IPS DF 19.7 (cell line): ENCODE data around the gene IL1RAPL2.
A peak's percentile ranks its signal among the peaks of the same experiment; 100 is the strongest.
"Not testable (repeated sequence)": the region's sequence is repeated elsewhere in the genome, so short reads cannot be mapped to it uniquely, and the experiment has no call there.

ENCODE experiments used
- DNase-seq: peaks from one replicate; pipeline ENCODE4 v3.0.0-alpha.2; 2013; ENCODE audit warnings: low read depth, low spot score

The IL1RAPL2 gene

DNA sequence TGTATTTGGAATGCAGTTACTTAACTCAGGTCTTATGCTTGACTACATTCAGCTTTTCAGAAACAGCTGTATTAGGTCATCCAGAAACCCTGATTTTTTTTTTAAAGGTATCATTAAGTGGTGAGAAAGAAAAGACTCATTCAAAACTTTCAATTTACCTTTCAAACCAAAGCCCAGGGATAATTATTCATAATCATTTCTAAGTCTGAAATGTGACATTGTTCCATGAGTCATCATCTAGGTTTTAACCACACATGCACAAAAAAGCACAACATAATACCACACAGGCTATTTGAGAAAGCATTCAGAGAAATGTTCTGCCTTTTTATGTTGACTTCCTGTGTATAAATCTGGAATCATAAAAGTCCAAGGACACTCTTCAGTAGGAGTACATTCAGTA, 288.2 kb downstream of the IL1RAPL2 start:
- DNase-seq: no peak

DNA sequence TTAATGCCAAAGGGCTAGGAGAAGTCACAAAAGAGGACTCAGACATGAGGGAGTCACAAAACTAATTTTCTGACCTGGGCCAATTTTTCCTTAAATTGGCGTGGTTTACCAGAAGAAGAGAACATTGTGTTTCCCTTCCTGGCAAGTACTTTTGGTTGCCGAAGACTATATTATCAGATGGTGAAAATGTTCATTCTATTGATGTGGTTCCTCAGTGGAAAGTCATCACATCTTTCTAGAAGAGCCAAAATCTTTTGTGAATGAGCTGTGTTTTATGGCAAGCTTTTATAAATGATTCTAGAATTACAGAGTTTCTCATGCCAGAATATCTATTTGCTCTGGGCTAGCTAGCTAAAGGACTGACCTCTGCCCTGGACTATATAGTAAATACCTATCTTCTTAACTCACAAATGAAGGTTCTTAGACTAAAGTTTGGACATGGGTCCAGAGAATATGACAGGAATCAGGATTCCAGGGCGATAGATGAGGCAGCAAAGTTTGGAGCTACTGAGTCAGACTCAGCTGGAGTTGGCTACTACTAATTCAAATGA, 288.9 kb downstream of the IL1RAPL2 start:
- no peak for DNase-seq

DNA sequence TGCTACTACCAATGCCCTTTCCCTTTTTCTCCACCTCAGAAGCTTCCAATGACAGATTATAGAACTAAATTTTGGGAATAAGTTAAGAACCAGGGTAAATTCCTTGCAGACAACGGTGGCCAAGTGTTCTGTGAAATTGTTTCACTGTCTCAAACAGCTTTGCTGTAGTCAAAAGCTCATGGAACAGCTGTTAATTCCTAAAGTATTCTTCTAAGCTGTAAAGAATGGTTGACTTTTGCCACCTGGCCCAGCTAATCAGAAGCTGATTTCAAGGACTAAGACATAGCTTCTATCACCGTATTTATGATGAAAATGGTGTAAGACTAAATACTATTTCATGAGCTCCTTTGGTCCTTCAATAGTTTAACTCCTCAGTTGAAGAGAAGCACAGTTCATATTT, 297.5 kb downstream of the IL1RAPL2 start:
- no peak for DNase-seq

DNA sequence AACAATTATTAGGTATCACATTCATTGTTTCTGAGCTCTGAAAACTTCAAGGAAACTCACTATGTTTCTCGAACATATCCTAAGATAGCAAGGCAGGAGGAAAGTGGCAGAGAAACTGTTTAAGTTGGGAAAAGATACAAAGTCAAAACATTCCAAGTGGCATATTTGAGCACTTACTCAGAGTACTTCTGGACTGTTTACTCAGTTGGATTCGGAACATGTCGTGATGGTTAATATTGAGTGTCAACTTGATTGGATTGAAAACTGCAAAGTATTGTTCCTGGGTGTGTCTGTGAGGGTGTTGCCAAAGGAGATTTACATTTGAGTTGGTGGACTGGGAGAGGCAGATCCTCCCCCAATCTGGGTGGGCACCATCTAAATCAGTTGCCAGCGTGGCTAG, 298.3 kb downstream of the IL1RAPL2 start:
- no peak for DNase-seq

DNA sequence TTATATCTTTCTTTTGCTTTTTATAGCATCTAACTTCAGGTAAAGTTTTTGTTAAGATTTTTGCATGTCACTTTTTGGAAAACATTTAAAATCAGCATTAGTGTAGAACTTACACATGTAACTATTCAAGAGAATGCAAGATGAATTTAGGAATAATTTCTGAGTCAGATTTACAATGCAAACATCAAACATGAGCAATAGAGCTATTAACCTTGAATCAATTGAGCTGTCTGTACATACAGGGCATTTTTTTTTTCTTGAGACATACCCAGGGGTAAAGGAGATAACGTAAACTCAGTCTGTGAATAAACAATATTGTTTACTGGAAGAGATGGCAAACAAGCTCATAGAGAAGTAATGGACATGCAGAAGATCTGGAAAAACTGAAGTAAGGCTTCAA, 311.5 kb downstream of the IL1RAPL2 start:
- no peak for DNase-seq

DNA sequence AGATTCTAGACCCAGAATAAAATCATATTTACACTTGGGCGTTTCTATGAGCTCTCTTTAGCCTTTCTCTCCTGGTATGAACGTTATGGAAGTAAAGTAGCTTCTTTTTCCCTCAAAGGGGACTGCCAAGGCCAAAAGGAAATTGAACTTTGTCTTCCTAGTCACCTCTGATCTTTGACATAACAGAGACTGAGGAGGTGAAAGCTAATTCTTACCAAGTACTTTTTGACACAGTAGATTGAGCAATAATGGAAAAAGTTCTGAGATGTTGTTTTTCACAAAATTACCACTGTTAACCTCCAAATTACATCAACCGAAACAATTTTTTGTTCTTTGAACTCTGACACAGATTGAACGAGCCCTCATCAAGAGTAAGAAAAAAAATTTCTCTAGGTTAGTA, 336.1 kb downstream of the IL1RAPL2 start:
- no peak for DNase-seq

DNA sequence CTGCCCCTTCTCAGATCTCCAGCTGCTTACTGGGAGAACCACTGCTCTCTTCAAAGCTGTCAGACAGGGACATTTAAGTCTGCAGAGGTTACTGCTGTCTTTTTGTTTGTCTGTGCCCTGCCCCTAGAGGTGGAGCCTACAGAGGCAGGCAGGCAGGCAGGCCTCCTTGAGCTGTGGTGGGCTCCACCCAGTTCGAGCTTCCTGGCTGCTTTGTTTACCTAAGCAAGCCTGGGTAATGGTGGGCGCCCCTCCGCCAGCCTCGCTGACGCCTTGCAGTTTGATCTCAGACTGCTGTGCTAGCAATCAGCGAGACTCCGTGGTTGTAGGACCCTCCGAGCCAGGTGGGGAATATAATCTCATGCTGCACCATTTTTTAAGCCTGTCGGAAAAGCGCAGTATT, 343.7 kb downstream of the IL1RAPL2 start:
- not testable (repeated sequence) for DNase-seq

DNA sequence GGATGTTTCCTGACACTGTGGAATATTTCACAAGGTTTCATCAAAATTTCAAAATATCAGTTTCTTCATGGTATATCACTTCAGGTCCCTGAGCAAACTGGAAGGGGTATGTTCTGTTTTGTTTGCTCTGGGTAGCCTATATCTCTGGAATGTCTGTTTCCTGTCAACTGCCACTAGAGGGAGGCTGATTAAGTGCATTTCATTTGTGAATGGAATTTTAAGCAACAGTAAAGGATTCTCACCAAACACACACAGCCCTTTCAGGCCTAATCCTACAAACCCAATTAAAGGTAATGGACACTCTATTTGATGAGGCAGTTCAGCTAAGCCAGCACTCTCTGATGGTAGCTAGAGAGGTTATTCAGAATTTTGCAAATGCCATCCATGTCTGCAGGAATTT, 347.3 kb downstream of the IL1RAPL2 start:
- no peak for DNase-seq

DNA sequence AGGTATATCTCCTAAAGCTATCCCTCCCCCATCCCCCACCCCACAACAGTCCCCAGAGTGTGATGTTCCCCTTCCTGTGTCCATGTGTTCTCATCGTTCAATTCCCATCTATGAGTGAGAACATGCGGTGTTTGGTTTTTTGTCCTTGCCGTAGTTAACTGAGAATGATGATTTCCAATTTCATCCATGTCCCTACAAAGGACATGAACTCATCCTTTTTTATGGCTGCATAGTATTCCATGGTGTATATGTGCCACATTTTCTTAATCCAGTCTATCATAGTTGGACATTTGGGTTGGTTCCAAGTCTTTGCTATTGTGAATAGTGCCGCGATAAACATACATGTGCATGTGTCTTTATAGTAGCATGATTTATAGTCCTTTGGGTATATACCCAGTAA, 348.7 kb downstream of the IL1RAPL2 start:
- not testable (repeated sequence) for DNase-seq

DNA sequence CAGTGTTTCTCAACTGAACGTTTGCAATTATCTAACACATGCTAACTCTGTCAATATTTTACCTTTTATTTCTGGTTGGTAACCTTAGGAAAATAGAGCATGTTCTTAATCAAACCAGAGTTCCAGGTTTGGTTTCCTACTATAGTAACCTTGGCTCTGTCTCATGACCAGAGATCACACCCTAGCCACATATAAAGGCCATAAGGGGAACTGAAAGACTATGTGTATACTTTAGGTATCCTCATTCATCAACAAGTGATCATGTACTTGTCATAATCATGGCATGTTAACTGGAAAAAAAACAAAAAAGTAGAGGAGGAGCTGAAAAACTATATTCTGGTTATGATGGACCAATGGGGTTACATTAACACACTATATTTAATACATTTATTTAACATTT, 352.1 kb downstream of the IL1RAPL2 start:
- DNase-seq: no peak

DNA sequence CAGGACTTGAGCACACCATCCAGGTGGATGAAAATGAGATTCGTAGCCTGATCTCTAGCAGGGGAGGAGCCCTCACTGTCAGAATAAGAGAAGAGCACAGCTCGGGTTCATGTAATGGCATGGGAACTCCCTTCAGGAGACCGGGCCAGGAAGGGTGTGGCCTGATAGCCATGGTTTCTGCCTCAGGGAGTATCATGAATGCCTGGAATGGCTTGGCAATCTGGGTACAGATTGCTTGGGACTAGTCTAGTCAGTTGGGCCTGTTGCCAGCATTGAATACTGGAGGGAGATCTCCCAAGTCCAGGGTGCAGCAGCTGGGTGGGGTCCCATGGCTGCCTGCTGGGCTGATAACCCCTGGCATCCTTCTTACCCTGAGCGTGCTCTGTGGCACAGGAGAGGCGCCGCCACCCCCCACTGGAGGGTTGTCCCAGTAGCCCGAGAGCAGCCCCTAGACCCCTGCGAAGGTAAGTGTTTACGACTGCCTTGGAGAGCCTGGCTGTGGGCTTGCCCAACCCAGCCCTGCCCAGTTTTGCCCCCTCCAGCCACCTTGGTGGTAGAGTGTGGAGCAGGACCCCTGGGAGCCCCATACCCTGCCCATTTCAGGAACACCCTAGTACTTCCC, 355.7 kb downstream of the IL1RAPL2 start:
- DNase-seq: no peak

DNA sequence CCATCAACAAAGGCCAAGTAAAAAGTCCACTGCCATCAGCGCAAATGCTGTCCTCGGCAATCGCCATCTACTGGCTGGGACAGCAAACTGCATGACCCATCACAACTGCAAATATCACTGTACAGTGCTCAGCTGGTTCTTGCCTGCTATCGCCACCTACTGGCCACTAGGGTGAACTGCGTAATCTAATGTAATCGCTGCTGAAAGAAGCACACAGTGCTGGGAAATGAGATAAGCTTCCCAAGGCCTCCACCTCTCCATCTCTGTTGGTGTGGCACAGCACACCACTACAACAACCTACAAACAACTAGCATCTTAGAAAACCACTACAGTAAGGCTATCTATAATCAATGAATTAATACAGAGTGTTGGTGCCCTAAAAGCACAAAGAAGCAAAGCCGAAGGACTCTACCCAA, 356.2 kb downstream of the IL1RAPL2 start:
- DNase-seq: peak; percentile 25

DNA sequence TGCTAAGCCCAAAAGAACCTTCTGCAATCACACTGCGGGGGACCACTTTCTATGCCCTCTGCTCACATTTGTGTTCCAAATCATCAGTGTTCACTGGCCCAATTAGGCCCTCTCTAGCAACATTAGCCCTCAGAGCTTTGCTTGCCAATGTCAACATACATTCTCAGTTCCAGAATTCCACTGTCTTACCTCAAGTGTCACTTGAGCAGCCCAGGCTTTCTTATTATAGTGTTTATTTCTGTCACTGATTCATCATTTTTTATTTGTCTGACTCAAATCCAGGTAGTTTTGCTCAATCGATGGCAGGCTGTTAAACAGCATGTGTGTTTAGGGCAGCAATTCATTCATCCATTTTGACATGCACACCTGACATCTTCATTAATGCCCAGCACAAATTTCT, 363.3 kb downstream of the IL1RAPL2 start:
- no peak for DNase-seq

DNA sequence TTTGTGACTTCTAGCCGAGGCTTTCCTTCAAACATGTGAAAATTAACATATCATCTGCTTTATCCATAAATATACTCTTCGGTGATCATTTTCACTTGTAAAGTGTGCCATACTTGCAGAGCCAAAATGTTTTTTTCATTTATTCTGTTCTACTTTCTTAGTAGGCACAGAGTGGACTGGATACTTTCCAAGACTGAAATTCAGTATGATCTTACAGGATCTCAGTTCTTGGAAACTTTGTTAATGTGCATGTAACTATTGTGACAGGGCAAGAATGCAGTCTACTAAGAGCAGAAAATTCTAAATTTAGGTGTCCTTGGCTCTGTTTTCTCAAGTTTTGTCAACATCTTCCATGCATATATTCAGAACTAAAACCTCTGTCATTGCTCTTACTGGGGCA, 369.6 kb downstream of the IL1RAPL2 start:
- DNase-seq: no peak

DNA sequence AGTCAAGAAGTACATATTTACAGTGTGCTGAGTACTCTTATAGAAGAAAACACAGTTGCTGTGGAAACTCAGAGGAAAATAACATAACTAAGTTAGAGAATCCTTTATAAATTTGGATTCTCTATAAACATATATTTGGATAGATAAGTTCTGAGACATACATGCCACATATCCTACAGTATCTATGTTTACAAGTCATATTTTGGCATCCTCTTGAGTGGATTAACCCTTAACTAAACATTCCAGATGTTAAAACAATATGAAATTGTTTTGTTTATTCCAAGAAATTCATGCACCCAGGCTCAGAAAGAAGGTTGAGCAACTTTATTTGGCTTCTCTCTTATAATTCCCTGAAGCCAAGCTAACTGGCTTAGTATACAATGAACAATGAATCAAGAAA, 387.3 kb downstream of the IL1RAPL2 start:
- no peak for DNase-seq

DNA sequence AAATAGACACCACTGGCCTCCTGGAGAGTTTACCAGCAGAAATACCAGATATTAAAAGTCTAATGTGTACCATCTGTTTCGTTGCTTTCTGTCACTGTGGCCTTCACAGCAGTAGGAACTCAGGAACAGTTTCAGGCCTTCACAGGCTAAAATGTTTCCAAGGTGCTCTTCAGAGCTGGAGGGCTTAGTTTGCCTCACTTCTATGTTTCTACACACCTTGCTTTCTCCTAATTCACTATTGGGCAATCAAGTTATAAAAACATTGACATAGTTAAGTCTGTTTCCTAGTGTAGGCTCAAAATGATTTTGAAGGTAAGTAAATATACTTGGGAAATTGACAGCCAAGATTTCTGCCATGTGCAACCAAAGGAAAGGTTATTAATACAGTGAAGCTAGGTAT, 395.9 kb downstream of the IL1RAPL2 start:
- no peak for DNase-seq

DNA sequence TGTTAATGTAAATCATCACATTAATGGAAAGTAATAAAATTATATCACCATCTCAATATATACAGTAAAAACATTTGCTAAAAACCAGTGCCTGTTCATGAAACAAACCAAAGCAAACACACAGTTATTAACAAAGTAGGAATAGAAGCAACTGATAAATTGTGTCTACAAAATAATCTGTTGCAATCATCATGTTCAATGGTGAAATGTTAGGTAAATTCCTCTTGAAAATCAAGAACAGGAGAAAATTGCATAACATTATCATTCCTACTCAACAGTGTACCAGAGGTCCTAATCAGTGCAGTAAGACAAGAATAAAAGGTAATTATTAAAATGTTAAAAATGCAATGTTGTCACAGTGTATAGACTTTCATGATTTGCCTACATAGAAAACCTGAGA, 402.2 kb downstream of the IL1RAPL2 start:
- no peak for DNase-seq

DNA sequence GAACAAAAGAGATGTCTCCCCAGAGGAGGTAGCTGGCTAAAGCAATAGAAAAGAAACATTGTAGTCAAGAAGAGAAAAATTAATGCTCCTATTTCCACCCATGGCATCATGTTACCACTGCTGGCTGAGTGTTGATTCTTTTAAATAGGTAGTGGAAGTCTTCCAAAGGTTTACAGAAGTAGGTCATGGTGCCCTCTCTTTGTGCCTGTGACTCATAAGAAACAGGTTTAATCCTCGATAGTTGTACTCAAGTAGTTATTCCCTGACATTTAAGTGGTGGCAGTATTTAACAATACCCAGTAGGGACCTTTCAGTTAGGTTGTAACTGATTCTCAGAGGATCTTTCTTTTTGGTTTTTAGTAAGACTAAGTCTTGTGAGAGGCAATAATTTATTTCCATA, 406.7 kb downstream of the IL1RAPL2 start:
- no peak for DNase-seq

DNA sequence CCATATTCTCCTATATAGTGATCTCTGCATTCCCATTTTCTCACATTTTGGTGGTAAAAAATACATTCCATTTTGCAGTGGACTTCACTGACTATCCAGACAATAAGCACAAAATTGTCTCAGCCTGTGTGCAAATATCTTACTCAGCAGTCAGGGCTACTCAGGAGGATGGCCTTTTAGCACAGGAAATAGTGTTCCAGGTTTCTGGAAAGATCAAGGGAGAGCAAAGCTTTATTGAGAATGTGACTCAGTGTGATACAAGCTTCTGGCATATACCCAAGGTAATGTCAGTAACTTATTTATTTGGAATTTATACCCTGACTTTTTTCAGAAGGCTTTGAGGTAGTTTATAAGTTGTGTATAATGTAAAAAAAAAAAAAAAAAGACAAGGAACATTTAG, 421.1 kb downstream of the IL1RAPL2 start:
- no peak for DNase-seq

DNA sequence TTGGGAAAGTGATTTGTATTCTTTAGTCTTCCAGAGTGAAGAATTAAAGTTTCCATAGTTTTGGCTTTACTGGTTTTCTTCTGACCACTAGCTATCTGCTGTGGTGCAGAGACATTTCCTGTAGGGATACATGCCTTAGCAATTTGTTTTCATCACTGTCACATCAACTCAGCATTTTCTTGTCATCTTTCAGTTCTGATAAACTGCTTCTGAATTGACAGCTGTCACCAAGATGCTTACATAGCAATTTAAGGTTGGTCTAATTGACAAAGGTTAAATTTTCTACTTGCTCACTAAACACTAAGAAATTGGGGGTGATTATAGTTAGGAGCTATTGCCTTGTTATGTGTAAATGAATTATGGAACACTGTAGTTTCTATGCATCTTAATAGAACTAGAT, 422.0 kb downstream of the IL1RAPL2 start:
- DNase-seq: no peak

DNA sequence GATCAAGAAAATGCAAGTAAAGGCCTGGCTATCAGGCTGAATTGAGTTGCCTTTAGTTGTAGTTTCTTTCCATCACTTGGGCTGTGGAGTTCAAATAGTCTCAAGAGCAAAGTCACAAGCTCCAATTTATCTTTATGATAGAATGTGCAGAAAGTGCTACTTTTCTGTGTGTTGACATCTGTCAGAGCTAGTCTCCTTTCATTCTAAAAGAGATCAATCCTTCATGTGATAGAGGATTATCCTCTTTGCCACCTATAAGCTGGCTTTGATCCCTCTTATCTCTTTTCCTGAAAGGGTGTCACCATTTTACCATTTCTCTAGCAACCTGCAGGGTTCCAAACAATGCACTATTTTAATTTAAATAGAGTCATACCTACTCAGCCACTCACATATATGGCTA, 429.5 kb downstream of the IL1RAPL2 start:
- no peak for DNase-seq

DNA sequence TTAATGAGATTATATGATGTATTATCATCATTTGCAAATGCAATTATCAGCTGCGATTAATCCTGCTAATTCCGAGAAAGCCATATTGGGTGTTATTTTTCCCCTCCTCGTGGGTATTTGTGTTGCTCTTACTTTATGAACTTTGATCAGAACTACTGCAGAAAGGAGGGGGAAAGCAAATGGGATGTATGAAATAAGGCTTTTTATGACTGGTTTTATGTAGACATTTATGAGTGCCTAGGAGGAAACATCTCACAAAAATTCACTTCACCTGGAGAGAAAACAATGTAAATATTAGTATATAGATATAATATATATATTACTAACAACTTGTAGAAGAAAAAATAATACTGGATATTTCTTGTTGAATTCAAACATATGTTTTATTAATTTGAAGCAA, 440.1 kb downstream of the IL1RAPL2 start:
- DNase-seq: no peak

DNA sequence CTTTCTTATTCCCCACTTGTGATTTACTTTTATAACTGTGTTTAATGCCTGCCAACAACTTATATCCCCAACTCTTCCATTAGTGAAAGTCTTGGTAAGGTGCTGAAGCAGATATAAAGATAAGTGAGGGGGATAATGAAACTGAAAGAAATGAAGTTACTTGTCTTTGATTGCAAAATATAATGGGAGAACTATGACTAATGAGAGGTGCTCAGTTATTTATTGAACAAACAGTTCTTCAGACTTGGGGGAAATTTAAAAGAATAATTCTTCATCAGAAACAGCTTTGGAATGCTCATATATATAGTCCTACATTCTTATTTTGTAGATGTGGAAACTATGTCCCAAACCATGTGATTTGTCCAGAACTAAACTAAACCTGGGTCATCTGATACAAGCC, 441.0 kb downstream of the IL1RAPL2 start:
- no peak for DNase-seq

DNA sequence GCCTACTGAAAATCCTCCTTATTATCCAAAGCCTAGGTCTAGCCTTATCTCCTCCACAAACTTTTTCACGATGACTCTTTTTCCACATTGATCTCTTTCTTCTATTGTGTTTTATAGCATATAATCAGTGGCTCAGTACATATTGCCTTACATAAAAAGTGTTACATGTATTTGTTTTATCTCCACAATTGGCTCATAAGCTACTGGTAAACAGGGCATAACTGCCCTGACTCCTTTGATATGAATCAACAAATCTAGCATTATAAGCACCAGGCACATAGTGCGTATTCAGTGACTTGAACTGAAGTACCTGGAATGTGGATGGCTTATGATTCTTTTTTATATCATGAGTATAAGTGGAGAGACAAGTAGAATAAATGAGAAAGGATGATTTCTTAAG, 447.7 kb downstream of the IL1RAPL2 start:
- DNase-seq: no peak
